ENCODE data around the gene ANAPC1. TPM values are rescaled to one million over a fixed set of nuclear protein-coding genes. Genes with fewer than 3 reads are reported as not detected.
A peak's percentile ranks its signal among the peaks of the same experiment; 100 is the strongest.
"Not testable (repeated sequence)": the region's sequence is repeated elsewhere in the genome, so short reads cannot be mapped to it uniquely, and the experiment has no call there.

Gene ANAPC1, protein sequence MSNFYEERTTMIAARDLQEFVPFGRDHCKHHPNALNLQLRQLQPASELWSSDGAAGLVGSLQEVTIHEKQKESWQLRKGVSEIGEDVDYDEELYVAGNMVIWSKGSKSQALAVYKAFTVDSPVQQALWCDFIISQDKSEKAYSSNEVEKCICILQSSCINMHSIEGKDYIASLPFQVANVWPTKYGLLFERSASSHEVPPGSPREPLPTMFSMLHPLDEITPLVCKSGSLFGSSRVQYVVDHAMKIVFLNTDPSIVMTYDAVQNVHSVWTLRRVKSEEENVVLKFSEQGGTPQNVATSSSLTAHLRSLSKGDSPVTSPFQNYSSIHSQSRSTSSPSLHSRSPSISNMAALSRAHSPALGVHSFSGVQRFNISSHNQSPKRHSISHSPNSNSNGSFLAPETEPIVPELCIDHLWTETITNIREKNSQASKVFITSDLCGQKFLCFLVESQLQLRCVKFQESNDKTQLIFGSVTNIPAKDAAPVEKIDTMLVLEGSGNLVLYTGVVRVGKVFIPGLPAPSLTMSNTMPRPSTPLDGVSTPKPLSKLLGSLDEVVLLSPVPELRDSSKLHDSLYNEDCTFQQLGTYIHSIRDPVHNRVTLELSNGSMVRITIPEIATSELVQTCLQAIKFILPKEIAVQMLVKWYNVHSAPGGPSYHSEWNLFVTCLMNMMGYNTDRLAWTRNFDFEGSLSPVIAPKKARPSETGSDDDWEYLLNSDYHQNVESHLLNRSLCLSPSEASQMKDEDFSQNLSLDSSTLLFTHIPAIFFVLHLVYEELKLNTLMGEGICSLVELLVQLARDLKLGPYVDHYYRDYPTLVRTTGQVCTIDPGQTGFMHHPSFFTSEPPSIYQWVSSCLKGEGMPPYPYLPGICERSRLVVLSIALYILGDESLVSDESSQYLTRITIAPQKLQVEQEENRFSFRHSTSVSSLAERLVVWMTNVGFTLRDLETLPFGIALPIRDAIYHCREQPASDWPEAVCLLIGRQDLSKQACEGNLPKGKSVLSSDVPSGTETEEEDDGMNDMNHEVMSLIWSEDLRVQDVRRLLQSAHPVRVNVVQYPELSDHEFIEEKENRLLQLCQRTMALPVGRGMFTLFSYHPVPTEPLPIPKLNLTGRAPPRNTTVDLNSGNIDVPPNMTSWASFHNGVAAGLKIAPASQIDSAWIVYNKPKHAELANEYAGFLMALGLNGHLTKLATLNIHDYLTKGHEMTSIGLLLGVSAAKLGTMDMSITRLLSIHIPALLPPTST (N-terminal part only)
- total RNA-seq = 58.4 TPM

DNA sequence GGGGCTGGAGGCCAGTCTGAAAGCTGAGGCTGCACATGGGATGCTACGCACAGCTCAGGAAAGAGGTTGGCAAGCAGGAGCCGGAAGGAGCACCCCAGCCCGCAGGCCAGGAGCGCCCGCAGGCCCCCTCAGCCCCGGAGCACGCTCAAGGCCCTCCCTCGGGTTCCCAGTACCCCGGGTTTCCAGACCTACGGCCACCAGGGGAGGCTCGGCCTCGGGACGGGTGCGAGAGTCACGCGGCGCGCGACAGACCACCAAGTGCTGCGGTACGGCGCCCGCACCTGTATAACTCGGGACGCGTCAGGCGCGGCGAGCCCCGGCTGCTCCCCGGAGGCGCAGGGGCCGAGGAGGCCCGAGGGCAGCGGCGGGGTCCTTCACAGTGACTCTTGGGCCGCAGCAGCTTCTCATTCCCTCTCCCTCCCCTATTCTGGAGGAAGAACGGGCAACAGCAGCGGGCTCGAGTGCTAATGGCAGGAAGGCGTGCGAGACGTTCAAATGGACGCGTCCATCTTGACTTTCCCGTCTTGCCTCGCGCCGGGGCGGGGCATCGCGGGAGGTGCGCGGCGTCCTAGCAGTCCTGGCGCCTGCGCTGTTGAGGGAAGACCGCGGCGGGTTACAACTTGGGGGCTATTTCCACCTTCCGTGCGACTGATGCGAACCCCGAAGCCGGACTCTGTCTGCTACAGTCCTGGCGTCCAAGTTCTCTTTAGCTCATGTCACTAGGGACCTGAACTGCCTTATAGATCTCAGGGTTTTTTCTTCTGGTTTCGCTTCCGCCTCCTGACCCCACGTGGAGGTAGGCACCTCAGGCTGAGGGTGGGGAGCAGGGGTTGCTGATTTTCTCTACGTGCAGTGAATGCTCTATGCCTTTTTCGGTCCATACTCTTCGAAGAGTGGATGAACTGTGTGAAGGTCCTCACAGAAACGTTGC lies at the start of gene ANAPC1:
TSS of gene ANAPC1 (minus strand) at position 533 of the 931 bp plus-strand sequence. CDS start 3,368 bp downstream, outside the sequence.
- DNase-seq (ENCODE audit: low read depth in 2 of 3, low spot score in 2 of 3) = peak; percentile 59 to 92 (median 89)

GRCh38 chr2:111932841-111933291 lies 48.9 kb upstream of the ANAPC1 start:
- DNase-seq (ENCODE audit: low read depth in 2 of 3, low spot score in 2 of 3) = no peak

DNA sequence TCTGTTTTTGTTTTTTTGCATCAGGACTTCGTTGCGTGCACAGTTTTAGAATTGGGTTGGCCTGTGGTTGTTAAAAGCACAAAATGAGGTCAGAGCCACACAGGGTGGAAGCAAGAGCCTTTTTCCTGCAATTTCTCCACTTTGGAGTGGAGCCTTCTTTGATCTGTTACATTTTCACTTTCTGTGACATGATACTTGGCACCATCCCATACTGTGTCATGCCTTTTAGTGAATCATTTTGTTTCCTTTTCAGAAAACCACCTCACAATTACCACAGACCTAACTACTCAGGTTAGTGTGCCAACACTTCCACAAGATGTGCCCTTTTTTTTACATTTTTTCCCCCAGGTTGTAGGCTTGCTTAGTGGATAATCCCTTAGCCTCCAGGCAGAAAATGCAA lies 46.9 kb upstream of the ANAPC1 start:
- no peak for DNase-seq (ENCODE audit: low read depth in 2 of 3, low spot score in 2 of 3)

DNA sequence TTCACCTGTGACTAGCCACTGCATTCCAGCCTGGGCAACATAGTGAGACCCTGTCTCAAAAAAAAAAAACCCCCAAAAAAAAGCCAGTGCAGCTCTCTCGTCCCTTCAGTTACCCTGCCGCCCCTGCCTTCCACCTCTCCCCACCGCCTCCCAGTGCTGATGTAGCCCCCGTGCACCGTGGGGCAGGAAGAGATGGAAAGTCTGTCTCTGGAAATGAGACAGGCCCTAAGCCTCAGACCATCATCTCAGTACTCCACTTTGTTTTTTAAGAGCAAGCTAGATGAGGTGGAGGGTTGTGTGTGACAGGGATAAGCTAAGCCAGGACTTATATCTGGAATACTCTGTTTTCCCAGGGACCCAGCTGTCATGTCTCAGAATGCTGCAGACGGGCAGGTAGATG lies 46.4 kb upstream of the ANAPC1 start:
- DNase-seq (ENCODE audit: low read depth in 2 of 3, low spot score in 2 of 3) = no peak

- DNase-seq (ENCODE audit: low read depth in 2 of 3, low spot score in 2 of 3) = no peak
Measured at GRCh38 chr2:111927723-111928122, 43.7 kb upstream of the ANAPC1 start.

- DNase-seq (ENCODE audit: low read depth in 2 of 3, low spot score in 2 of 3) = no peak
Measured at GRCh38 chr2:111924617-111925107, 40.7 kb upstream of the ANAPC1 start.

DNA sequence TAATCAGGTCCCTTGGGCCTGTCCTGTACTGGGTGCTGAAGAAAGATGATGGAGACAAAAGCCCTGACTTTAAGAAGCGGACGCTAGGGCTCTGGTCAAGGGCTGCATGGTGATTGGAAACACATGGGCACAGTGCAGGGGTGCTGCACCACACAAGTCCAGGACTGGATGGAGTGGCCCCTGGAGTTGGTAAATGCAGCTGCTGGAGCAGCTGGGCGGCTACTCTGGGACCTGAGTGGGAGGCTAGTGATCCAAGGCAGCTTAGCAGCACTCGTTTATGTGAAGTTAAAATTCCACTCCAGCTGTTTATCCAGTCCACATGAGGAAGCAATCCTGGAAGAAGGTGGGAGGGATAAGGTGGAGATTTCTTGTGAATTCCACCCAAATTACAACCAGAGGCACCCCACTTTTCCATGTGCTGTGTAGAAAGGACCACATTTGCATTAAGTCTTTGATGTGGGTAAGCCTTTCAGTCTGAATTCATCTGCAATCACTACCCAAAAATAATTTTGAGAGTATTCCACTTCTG lies 39.3 kb upstream of the ANAPC1 start:
- no peak for DNase-seq (ENCODE audit: low read depth in 2 of 3, low spot score in 2 of 3)

DNA sequence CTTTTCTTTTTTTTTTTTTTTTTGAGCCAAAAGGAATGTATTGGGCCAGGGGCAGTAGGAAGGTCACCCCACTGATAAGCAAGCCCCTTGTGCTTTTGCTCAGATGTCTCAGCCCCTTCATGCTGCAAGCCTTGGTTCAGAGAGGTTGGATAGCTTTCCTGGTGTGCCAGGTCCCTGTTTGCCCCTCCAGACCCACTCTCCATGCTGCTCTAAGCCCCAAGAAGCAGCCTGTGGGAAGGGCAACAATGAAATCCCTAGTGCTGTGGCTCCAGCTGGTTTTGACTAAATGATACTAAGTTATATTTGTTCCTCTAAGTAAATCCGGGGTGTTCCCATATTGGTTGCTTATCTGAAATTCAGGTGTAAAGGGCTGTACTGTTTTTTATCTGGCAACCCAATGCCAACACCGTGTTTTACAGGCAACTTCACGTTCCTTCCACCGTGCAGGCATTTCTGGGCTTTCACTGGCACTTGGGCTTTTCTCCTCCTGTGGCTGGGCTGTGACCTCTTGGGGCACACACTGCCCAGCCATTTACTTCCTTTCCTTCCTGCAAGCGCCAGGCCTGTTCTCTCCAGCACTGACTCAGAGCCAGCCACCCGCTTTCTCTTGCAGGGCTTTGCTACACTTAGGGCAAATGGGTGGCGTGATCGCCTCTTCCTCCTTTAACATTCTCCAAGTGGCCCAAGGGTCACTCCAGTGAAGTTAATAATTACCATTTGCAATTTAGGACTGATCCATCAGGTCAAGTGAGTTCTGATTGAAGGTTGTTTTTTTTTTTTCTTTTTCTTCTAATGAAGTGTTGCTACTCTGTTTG lies 36.0 kb upstream of the ANAPC1 start:
- DNase-seq (ENCODE audit: low read depth in 2 of 3, low spot score in 2 of 3) = no peak

GRCh38 chr2:111919365-111919764 lies 35.4 kb upstream of the ANAPC1 start:
- DNase-seq (ENCODE audit: low read depth in 2 of 3, low spot score in 2 of 3) = peak in 1 of 3 donors; percentile 23

DNA sequence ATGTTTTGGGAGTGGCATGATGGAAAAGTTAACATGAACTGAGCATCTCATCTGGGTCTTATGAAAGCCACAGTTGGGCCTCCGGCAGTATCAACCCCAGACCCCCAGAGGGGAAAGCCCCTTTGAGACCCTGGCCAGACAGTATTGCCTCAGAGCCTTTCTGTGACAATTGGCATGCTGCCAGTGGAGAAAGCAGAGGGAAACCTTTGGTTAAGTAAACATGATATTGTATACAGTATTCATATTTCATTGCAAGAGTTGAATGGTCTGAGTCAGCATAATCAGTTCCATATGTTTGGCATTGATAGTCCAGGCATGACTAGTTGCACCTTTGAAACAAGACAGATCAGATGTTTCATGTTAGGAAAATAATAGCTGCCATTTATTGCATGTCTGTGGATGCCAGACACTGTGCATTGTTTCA lies 34.4 kb upstream of the ANAPC1 start:
- no peak for DNase-seq (ENCODE audit: low read depth in 2 of 3, low spot score in 2 of 3)

GRCh38 chr2:111917106-111917505 lies 33.1 kb upstream of the ANAPC1 start:
- no peak for DNase-seq (ENCODE audit: low read depth in 2 of 3, low spot score in 2 of 3)

DNA sequence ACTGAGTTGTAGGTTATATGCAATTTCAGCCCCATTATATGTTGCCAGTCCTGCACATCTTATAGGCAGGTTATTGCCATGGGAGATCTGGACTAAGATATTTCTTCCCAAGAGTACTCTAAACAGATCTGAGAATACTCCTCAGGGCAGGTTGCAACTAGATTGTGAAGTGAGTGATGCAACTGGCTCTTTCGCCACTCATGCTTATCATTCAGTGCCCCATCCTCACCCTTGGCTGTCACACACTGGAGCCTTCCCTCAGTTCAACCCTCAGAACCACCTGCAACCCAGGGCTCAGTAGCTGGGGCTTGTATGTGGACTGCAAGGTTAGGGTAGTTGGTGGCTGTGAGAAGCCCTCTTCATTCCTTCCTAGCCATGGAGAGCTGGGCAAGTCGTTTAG lies 28.6 kb upstream of the ANAPC1 start:
- DNase-seq (ENCODE audit: low read depth in 2 of 3, low spot score in 2 of 3) = no peak

DNA sequence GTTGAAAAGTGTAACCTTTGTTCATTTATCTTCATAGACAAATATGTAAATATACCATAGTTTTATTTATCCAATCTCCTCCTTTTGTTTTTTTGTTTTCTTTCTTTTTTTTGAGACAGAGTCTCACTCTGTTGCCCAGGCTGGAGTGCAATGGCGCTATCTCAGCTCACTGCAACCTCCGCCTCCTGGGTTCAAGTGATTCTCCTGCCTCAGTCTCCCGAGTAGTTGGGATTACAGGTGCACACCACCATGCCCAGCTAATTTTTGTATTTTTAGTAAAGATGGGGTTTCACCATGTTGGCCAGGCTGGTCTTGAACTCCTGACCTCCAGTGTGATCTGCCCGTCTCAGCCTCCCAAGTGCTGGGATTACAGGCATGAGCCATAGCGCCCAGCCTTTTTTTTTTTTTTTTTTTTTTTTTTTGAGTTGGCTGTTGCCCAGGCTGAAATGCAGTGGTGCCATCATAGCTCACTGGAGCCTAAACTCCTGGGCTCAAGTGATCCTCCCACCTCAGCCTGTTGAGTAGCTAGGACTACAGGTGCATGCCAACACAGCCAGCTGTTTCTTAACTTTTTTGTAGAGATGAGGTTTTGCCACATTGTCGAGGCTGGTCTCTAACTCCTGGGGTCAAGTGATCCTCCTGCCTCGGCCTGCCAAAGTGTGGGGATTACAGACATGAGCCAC lies 27.4 kb upstream of the ANAPC1 start:
- not testable (repeated sequence) for DNase-seq (ENCODE audit: low read depth in 2 of 3, low spot score in 2 of 3)

GRCh38 chr2:111910609-111911277 lies 26.8 kb upstream of the ANAPC1 start:
- no peak for DNase-seq (ENCODE audit: low read depth in 2 of 3, low spot score in 2 of 3)

DNA sequence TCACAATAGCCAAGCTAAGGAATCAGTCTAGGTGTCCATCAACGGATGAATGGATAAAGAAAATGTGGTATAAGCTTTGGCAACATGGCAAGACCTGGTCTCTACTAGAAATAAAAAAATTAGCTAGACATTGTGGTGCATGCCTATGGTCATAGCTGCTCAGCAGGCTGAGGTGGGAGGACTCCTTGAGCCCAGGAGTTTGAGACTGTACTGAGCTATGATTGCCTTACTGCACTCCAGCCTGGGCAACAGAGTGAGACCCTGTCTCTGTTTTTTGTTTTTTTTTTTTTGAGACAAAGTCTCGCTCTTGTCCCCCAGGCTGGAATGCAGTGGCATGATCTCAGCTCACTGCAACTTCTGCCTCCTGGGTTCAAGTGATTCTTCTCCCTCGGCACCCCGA lies 26.0 kb upstream of the ANAPC1 start:
- DNase-seq (ENCODE audit: low read depth in 2 of 3, low spot score in 2 of 3) = not testable (repeated sequence)

DNA sequence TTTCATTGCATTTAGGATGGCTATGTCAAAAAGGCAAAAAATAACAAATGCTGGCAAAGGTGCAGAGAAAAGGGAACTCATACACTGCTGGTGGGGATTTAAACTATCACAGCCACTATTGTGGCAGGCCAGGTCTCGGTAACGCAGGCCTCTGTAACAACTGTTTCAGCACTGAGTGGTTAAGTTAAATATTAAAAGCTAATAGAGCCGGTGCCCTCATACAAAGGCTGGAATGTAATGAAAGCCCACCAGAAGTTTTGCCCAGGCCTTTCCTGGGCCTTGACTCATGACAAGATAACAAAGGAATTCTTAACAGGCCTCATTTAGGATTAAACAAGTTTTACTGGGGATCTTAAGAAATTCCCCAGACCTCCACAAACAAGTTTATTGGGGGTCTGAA lies 25.1 kb upstream of the ANAPC1 start:
- no peak for DNase-seq (ENCODE audit: low read depth in 2 of 3, low spot score in 2 of 3)

- DNase-seq (ENCODE audit: low read depth in 2 of 3, low spot score in 2 of 3) = no peak
Measured at GRCh38 chr2:111908578-111908977, 24.6 kb upstream of the ANAPC1 start.
